Panc1 (cell line): Measurements from ENCODE around the gene OLAH. TPM values are rescaled to one million over a fixed set of nuclear protein-coding genes. Genes with fewer than 3 reads are reported as not detected.
A peak's percentile ranks its signal among the peaks of the same experiment; 100 is the strongest.
"Not testable (repeated sequence)": the region's sequence is repeated elsewhere in the genome, so short reads cannot be mapped to it uniquely, and the experiment has no call there.

ENCODE experiments used
- ATAC-seq: fragments of 200-7000 bp; cut with Tn5 transposase; 2 replicates; pipeline ENCODE4 v1.9.1; 2020; ENCODE audit warnings: mild to moderate bottlenecking, moderate library complexity
- Bru-seq: library from RNA; stranded (reverse); fragments of 400-500 nt; gene quantifications from one replicate; lab custom pipeline; 2021; lab: Mats Ljungman, UMichigan
- BruChase-seq, 2 experiments: library from RNA; stranded (reverse); fragments of 400-500 nt; gene quantifications; one replicate each; lab custom pipeline; 2021; lab: Mats Ljungman, UMichigan
- BruUV-seq: library from RNA; stranded (reverse); fragments of 400-500 nt; replicated peaks from 2 replicates; lab custom pipeline; 2021; lab: Mats Ljungman, UMichigan
- CTCF ChIA-PET: fragments of 300-600 bp; sonication (Branson Sonifier 250); formaldehyde crosslinking; loops from one replicate; lab custom pipeline; 2022; ENCODE audit warnings: antibody characterized with exemption; lab: Charles Lee
- POLR2A ChIA-PET: fragments of 300-600 bp; sonication (Branson Sonifier 250); formaldehyde crosslinking; loops from one replicate; lab custom pipeline; 2022; ENCODE audit warnings: antibody characterized with exemption; lab: Charles Lee
- DNase-seq: peaks from one replicate; pipeline ENCODE4 v3.0.0-alpha.2; 2010; ENCODE audit warnings: low read depth, low spot score
- H3K27ac ChIP-seq: 2 replicates; pipeline ENCODE4 v1.5.1; 2011; ENCODE audit warnings: mild to moderate bottlenecking, low read length, inconsistent platforms
- H3K27me3 ChIP-seq: fragments of 200-500 bp; sonication (Bioruptor generic); 2 replicates; pipeline ENCODE4 v1.6.0; 2014; ENCODE audit warnings: low read length, inconsistent platforms; ENCODE audit not compliant: control insufficient read depth, insufficient read depth
- H3K36me3 ChIP-seq: fragments of 200-500 bp; sonication (Bioruptor generic); 2 replicates; pipeline ENCODE4 v1.5.1; 2014; ENCODE audit warnings: inconsistent platforms, mild to moderate bottlenecking, low read length, moderate library complexity; ENCODE audit not compliant: control insufficient read depth, insufficient read depth
- H3K4me1 ChIP-seq: 2 replicates; pipeline ENCODE4 v1.5.1; 2011; ENCODE audit warnings: inconsistent platforms, mild to moderate bottlenecking, low read length, moderate library complexity; ENCODE audit not compliant: control insufficient read depth, insufficient read depth
- H3K4me3 ChIP-seq, 2 experiments: 2 replicates each; pipeline ENCODE4 v1.5.1; 2011 to 2012; ENCODE audit warnings: low read depth in 2 of 2, low read length in 2 of 2, mild to moderate bottlenecking in 2 of 2, inconsistent platforms in 1 of 2, moderate library complexity in 1 of 2
- H3K9me3 ChIP-seq: fragments of 200-500 bp; sonication (Bioruptor generic); 2 replicates; pipeline ENCODE4 v1.5.1; 2014; ENCODE audit warnings: low read depth, mild to moderate bottlenecking, inconsistent platforms, low read length, moderate library complexity; ENCODE audit not compliant: control insufficient read depth, insufficient read depth
- POLR2AphosphoS5 ChIP-seq: IDR thresholded peaks from 2 replicates; pipeline ENCODE4 v1.6.1; 2012; ENCODE audit warnings: mild to moderate bottlenecking, low read depth, low read length, moderate library complexity
- SIN3A ChIP-seq: IDR thresholded peaks from 2 replicates; pipeline ENCODE4 v1.6.1; 2012; ENCODE audit warnings: low read depth, mild to moderate bottlenecking, low read length, moderate library complexity, borderline replicate concordance; ENCODE audit not compliant: insufficient read depth
- TCF7L2 ChIP-seq: IDR thresholded peaks from 2 replicates; pipeline ENCODE4 v1.6.1; 2011; ENCODE audit warnings: mild to moderate bottlenecking, low read depth, low read length, inconsistent platforms
- in situ Hi-C: cut with HindIII; loops from 2 replicates; pipeline ENCODE4 v1.10.0; 2016; ENCODE audit warnings: low sequenced_read_pairs, low pct_unique_long_range_greater_than_20kb
- intact Hi-C: fragments of 100-400 bp; cut with micrococcal nuclease; formaldehyde crosslinking; loops from one replicate; pipeline ENCODE4 v1.10.0; 2022; ENCODE audit not compliant: unreplicated experiment
- long read RNA-seq: library from polyadenylated mRNA; unstranded; transcript quantifications from one replicate; pipeline ENCODE4 v2.0.0, GENCODE V29; 2021; ENCODE audit not compliant: unreplicated experiment
- polyA plus RNA-seq: library from polyadenylated mRNA; unstranded; fragments of >200 nt; gene quantifications from one replicate; pipeline ENCODE4 v1.2.1, GENCODE V29; 2012; ENCODE audit warnings: missing spikeins; ENCODE audit not compliant: insufficient read length
- total RNA-seq: library from RNA; stranded (reverse); gene quantifications from one replicate; pipeline ENCODE4 v1.2.1, GENCODE V29; 2021; ENCODE audit not compliant: unreplicated experiment
- TF ChIP-seq, protein P1 (sequence below), 2 experiments: IDR thresholded peaks; 2 replicates each; pipeline ENCODE4 v1.6.1; 2011 to 2012; ENCODE audit warnings: low read depth in 2 of 2, control low read depth in 1 of 2, low read length in 1 of 2, mild to moderate bottlenecking in 1 of 2, moderate library complexity in 1 of 2; ENCODE audit not compliant: insufficient read depth in 1 of 2
- TF ChIP-seq, protein P2 (sequence below): fragments of 450-650 bp; IDR thresholded peaks from 2 replicates; pipeline ENCODE4 v1.5.1; 2017; ENCODE audit warnings: mild to moderate bottlenecking

Gene OLAH
- not detected for total RNA-seq
- polyA plus RNA-seq: not detected
- Bru-seq, nascent RNA: not detected
- percentile 6 among the genes with signal in this experiment for BruChase-seq, experiment 1, labeled RNA remaining after a 2-hour chase
- BruChase-seq, experiment 2, labeled RNA remaining after a 6-hour chase: percentile 8 among the genes with signal in this experiment
- long read RNA-seq: 0 reads

- intact Hi-C loops: no loop called here
Observed at GRCh38 chr10:15043674-15044073, at the start of gene OLAH. Gene OLAH (plus strand): TSS chr10:15043943. CDS start chr10:15047289, 3,346 bp downstream.

GRCh38 chr10:14995964-14996565, 47.7 kb upstream of the OLAH start:
- ATAC-seq: no peak
- no TSS peak for BruUV-seq
- no peak for DNase-seq
- ChIA-PET POLR2A (no interaction called here), CTCF (no interaction called here)
- no peak overlapping the region for H3K27ac ChIP-seq
- H3K9me3 ChIP-seq: no peaks in the 10 kb centered on the region
- no peaks in the 10 kb centered on the region for H3K4me1 ChIP-seq
- H3K36me3 ChIP-seq: no peaks in the 10 kb centered on the region
- H3K27me3 ChIP-seq: no peaks in the 10 kb centered on the region
- intact Hi-C loops (no loop called here), in situ Hi-C loops (no loop called here)
- H3K4me3 ChIP-seq: no peak overlapping the region
- TF ChIP-seq TCF7L2: no peak
- no peak for TF ChIP-seq POLR2AphosphoS5
- no peak for TF ChIP-seq SIN3A
- TF ChIP-seq, protein P1, sequence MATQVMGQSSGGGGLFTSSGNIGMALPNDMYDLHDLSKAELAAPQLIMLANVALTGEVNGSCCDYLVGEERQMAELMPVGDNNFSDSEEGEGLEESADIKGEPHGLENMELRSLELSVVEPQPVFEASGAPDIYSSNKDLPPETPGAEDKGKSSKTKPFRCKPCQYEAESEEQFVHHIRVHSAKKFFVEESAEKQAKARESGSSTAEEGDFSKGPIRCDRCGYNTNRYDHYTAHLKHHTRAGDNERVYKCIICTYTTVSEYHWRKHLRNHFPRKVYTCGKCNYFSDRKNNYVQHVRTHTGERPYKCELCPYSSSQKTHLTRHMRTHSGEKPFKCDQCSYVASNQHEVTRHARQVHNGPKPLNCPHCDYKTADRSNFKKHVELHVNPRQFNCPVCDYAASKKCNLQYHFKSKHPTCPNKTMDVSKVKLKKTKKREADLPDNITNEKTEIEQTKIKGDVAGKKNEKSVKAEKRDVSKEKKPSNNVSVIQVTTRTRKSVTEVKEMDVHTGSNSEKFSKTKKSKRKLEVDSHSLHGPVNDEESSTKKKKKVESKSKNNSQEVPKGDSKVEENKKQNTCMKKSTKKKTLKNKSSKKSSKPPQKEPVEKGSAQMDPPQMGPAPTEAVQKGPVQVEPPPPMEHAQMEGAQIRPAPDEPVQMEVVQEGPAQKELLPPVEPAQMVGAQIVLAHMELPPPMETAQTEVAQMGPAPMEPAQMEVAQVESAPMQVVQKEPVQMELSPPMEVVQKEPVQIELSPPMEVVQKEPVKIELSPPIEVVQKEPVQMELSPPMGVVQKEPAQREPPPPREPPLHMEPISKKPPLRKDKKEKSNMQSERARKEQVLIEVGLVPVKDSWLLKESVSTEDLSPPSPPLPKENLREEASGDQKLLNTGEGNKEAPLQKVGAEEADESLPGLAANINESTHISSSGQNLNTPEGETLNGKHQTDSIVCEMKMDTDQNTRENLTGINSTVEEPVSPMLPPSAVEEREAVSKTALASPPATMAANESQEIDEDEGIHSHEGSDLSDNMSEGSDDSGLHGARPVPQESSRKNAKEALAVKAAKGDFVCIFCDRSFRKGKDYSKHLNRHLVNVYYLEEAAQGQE (IDR thresholded peaks at IDR 0.05; ENCODE audit: insufficient read depth in 1 of 2, low read depth in 2 of 2, low read length in 1 of 2): no peak
- TF ChIP-seq, protein P2, sequence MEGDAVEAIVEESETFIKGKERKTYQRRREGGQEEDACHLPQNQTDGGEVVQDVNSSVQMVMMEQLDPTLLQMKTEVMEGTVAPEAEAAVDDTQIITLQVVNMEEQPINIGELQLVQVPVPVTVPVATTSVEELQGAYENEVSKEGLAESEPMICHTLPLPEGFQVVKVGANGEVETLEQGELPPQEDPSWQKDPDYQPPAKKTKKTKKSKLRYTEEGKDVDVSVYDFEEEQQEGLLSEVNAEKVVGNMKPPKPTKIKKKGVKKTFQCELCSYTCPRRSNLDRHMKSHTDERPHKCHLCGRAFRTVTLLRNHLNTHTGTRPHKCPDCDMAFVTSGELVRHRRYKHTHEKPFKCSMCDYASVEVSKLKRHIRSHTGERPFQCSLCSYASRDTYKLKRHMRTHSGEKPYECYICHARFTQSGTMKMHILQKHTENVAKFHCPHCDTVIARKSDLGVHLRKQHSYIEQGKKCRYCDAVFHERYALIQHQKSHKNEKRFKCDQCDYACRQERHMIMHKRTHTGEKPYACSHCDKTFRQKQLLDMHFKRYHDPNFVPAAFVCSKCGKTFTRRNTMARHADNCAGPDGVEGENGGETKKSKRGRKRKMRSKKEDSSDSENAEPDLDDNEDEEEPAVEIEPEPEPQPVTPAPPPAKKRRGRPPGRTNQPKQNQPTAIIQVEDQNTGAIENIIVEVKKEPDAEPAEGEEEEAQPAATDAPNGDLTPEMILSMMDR: no peak

More at GRCh38 chr10:15043674-15044073, at the start of gene OLAH:
- Histone ChIP-seq H3K27me3 (no peaks in the 10 kb centered on the region), H3K36me3 (no peaks in the 10 kb centered on the region), H3K4me1 (no peaks in the 10 kb centered on the region), H3K4me3 (no peak within 1 kb of the TSS), H3K9me3 (no peaks in the 10 kb centered on the region), H3K27ac (no peak within 1 kb of the TSS)
- POLR2A ChIA-PET: no interaction called here
- TF ChIP-seq, protein P2: no peak
- no peak for TF ChIP-seq TCF7L2
- TF ChIP-seq, protein P1 (IDR thresholded peaks at IDR 0.05; ENCODE audit: insufficient read depth in 1 of 2, low read depth in 2 of 2, low read length in 1 of 2): no peak
- no peak for TF ChIP-seq SIN3A
- TF ChIP-seq POLR2AphosphoS5: no peak
- BruUV-seq: no TSS peak
- DNase-seq: no peak
- in situ Hi-C loops: no loop called here
- CTCF ChIA-PET: no interaction called here
- no peak for ATAC-seq

- H3K27me3 ChIP-seq, POLR2A ChIA-PET, ATAC-seq, H3K27ac ChIP-seq, H3K9me3 ChIP-seq, in situ Hi-C loops, H3K4me1 ChIP-seq, CTCF ChIA-PET, BruUV-seq, H3K36me3 ChIP-seq, H3K4me3 ChIP-seq, intact Hi-C loops, DNase-seq: not testable (repeated sequence)
Observed at GRCh38 chr10:15013530-15013929, 30.2 kb upstream of the OLAH start.
